Colonic mucosa (tissue), 4 donors: ENCODE data around the gene EMILIN1. TPM values are rescaled to one million over a fixed set of nuclear protein-coding genes. Genes with fewer than 3 reads are reported as not detected.

Source experiments
- DNase-seq: peaks from one replicate; pipeline ENCODE4 v3.0.0-alpha.2; 2020
- H3K27ac ChIP-seq: fragments of 200-600 bp; one replicate; pipeline ENCODE4 v1.8.0; 2021
- H3K27me3 ChIP-seq: fragments of 200-600 bp; one replicate; pipeline ENCODE4 v1.8.0; 2021
- H3K36me3 ChIP-seq: fragments of 200-600 bp; one replicate; pipeline ENCODE4 v1.8.0; 2021
- H3K4me1 ChIP-seq: fragments of 200-600 bp; one replicate; pipeline ENCODE4 v1.8.0; 2021; ENCODE audit warnings: mild to moderate bottlenecking
- H3K4me3 ChIP-seq: fragments of 200-600 bp; one replicate; pipeline ENCODE4 v1.8.0; 2021
- H3K9ac ChIP-seq, 2 donors: one replicate each; pipeline ENCODE4 v1.7.0; 2013; ENCODE audit warnings: control low read depth in 2 of 2, low read depth in 2 of 2, low read length in 2 of 2
- H3K9me3 ChIP-seq: fragments of 200-600 bp; one replicate; pipeline ENCODE4 v1.8.0; 2021
- CTCF ChIP-seq: fragments of 200-600 bp; IDR thresholded peaks from one replicate; pipeline ENCODE4 v1.8.0; 2022; ENCODE audit warnings: antibody characterized with exemption, mild to moderate bottlenecking
- intact Hi-C: fragments of 100-400 bp; cut with DNase I; formaldehyde crosslinking; loops from one replicate; pipeline ENCODE4 v1.14.1; 2022
- total RNA-seq, 2 donors: library from RNA; stranded (reverse); fragmentation: NEBNext Ultra II Directional in 1 of 2; extraction: Animal tissue kit (Norgen Biotek cat#: 25700) in 1 of 2; gene quantifications; one replicate each; pipeline ENCODE4 v1.2.1, GENCODE V29; 2021
- donor health status: healthy.
- donor health status: DM: no; HTN: no; CAD: no.
- donor health status: DM: no; HTN: no; CAD: no.

The EMILIN1 gene
- total RNA-seq, 2 donors from 2014 or later = 20.2 to 43.0 TPM

DNA sequence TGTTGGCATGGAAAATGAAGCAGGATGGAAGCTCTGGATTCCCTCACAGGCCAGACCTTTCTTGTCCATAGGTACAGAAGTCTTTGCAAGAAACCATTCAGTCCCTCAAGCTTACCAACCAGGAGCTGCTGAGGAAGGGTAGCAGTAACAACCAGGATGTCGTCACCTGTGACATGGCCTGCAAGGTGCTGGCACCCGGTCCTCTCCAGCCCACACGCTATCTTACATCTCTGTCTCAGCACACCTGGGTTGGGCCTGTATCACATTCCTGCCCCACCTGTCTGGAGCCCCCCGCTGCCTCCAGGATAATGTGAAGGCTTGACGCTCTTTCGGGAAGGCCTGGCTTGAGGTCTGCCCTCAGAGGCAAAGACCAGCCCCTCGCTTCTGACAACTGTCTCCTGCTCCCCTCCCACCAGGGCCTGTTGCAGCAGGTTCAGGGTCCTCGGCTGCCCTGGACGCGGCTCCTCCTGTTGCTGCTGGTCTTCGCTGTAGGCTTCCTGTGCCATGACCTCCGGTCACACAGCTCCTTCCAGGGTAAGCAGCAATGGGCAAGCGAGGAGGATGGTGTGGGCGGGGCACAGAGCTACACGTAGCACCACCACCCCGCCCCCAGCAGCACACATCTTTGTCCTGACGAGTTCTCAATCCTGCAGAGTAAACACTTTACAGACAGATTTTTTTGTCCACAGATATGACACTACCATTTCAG, 39.6 kb upstream of the EMILIN1 start:
- no peak overlapping the region for H3K9ac ChIP-seq
- no peaks in the 10 kb centered on the region for H3K9me3 ChIP-seq
- H3K27me3 ChIP-seq = no peaks in the 10 kb centered on the region
- H3K27ac ChIP-seq = no peak overlapping the region
- peaks cover 11% of the 10 kb centered on the region for H3K4me1 ChIP-seq
- intact Hi-C loops = loop anchor here (10.0 kb wide), 1 partner anchor 46 kb away; the partner anchor contains the start of gene KHK
- peaks cover 45% of the 10 kb centered on the region for H3K36me3 ChIP-seq
- no peak for DNase-seq
- no peak for TF ChIP-seq CTCF
- no peak overlapping the region for H3K4me3 ChIP-seq

GRCh38 chr2:27039426-27039825, 39.0 kb upstream of the EMILIN1 start:
- Histone ChIP-seq H3K4me3 (no peak overlapping the region), H3K9ac (no peak overlapping the region), H3K27me3 (no peaks in the 10 kb centered on the region), H3K4me1 (peaks cover 4% of the 10 kb centered on the region), H3K9me3 (no peaks in the 10 kb centered on the region), H3K27ac (no peak overlapping the region), H3K36me3 (peaks cover 45% of the 10 kb centered on the region)
- no peak for TF ChIP-seq CTCF
- intact Hi-C loops = loop anchor here (10.0 kb wide), 1 partner anchor 45 kb away; the partner anchor contains the start of gene KHK
- no peak for DNase-seq

DNA sequence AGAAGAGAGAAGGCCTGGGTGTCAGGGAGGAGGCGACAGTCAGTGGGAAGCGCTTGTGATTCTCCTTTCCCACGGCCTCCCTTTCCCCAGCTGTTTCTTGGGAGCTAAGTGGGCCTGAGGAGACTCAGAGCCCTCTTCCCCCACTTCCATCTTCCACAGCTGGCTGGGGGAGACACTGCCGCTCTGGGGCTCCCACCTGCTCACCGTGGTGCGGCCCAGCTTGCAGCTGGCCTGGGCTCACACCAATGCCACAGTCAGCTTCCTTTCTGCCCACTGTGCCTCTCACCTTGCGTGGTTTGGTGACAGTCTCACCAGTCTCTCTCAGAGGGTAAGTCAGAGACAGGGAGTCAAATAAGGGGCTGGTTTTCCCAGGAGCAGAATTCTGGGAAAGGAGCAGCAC, 38.5 kb upstream of the EMILIN1 start:
- intact Hi-C loops = loop anchor here (10.0 kb wide), 1 partner anchor 45 kb away; the partner anchor contains the start of gene KHK

DNA sequence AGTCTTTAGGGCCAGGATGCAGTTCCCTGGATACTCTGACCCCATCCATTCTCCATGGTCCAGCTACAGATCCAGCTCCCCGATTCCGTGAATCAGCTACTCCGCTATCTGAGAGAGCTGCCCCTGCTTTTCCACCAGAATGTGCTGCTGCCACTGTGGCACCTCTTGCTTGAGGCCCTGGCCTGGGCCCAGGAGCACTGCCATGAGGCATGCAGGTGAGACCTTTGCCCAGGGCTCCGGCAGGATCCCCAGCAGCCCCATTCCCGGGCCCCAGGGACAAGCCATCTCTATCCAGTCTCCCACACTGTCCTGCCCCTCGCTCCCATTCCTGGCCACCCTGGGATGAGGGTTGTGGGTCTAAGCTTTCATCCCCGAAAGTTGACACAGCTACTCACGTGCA, 38.1 kb upstream of the EMILIN1 start:
- Histone ChIP-seq H3K4me1 (no peaks in the 10 kb centered on the region), H3K36me3 (peaks cover 41% of the 10 kb centered on the region), H3K27ac (no peak overlapping the region), H3K4me3 (no peak overlapping the region), H3K9me3 (no peaks in the 10 kb centered on the region), H3K9ac (no peak overlapping the region), H3K27me3 (no peaks in the 10 kb centered on the region)
- intact Hi-C loops = no loop called here
- no peak for DNase-seq
- TF ChIP-seq CTCF = no peak

More for the DNA sequence above, 38.5 kb upstream of the EMILIN1 start:
- DNase-seq = no peak
- no peak overlapping the region for H3K4me3 ChIP-seq
- no peaks in the 10 kb centered on the region for H3K9me3 ChIP-seq
- no peaks in the 10 kb centered on the region for H3K27me3 ChIP-seq
- no peak overlapping the region for H3K27ac ChIP-seq
- H3K36me3 ChIP-seq = peaks cover 45% of the 10 kb centered on the region
- no peak for TF ChIP-seq CTCF
- H3K4me1 ChIP-seq = no peaks in the 10 kb centered on the region
- H3K9ac ChIP-seq = no peak overlapping the region

- no peak for DNase-seq
- Histone ChIP-seq H3K9ac (no peak overlapping the region), H3K9me3 (no peaks in the 10 kb centered on the region), H3K27me3 (no peaks in the 10 kb centered on the region), H3K36me3 (peaks cover 30% of the 10 kb centered on the region), H3K4me1 (no peaks in the 10 kb centered on the region), H3K27ac (no peak overlapping the region), H3K4me3 (no peak overlapping the region)
- TF ChIP-seq CTCF = no peak
- intact Hi-C loops = no loop called here
Observed at GRCh38 chr2:27041752-27042151, 36.7 kb upstream of the EMILIN1 start.
